Colonic mucosa (tissue), 4 donors: ENCODE results near the gene CORO7. TPM values are rescaled to one million over a fixed set of nuclear protein-coding genes. Genes with fewer than 3 reads are reported as not detected.
A peak's percentile ranks its signal among the peaks of the same experiment; 100 is the strongest.

ENCODE experiments used
- DNase-seq: peaks from one replicate; pipeline ENCODE4 v3.0.0-alpha.2; 2020
- H3K27ac ChIP-seq: fragments of 200-600 bp; one replicate; pipeline ENCODE4 v1.8.0; 2021
- H3K27me3 ChIP-seq: fragments of 200-600 bp; one replicate; pipeline ENCODE4 v1.8.0; 2021
- H3K36me3 ChIP-seq: fragments of 200-600 bp; one replicate; pipeline ENCODE4 v1.8.0; 2021
- H3K4me1 ChIP-seq: fragments of 200-600 bp; one replicate; pipeline ENCODE4 v1.8.0; 2021; ENCODE audit warnings: mild to moderate bottlenecking
- H3K4me3 ChIP-seq: fragments of 200-600 bp; one replicate; pipeline ENCODE4 v1.8.0; 2021
- H3K9ac ChIP-seq, 2 donors: one replicate each; pipeline ENCODE4 v1.7.0; 2013; ENCODE audit warnings: control low read depth in 2 of 2, low read depth in 2 of 2, low read length in 2 of 2
- H3K9me3 ChIP-seq: fragments of 200-600 bp; one replicate; pipeline ENCODE4 v1.8.0; 2021
- CTCF ChIP-seq: fragments of 200-600 bp; IDR thresholded peaks from one replicate; pipeline ENCODE4 v1.8.0; 2022; ENCODE audit warnings: antibody characterized with exemption, mild to moderate bottlenecking
- intact Hi-C: fragments of 100-400 bp; cut with DNase I; formaldehyde crosslinking; loops from one replicate; pipeline ENCODE4 v1.14.1; 2022
- total RNA-seq, 2 donors: library from RNA; stranded (reverse); fragmentation: NEBNext Ultra II Directional in 1 of 2; extraction: Animal tissue kit (Norgen Biotek cat#: 25700) in 1 of 2; gene quantifications; one replicate each; pipeline ENCODE4 v1.2.1, GENCODE V29; 2021
- donor health status: healthy.
- donor health status: DM: no; HTN: no; CAD: no.
- donor health status: DM: no; HTN: no; CAD: no.

Gene CORO7
- total RNA-seq, 2 donors from 2014 or later: 37.2 to 55.9 TPM

- DNase-seq: no peak
- Histone ChIP-seq H3K27ac (no peak overlapping the region), H3K4me3 (no peak overlapping the region), H3K27me3 (no peaks in the 10 kb centered on the region), H3K9me3 (no peaks in the 10 kb centered on the region), H3K4me1 (no peaks in the 10 kb centered on the region), H3K9ac (no peak overlapping the region), H3K36me3 (no peaks in the 10 kb centered on the region)
- no peak for TF ChIP-seq CTCF
- intact Hi-C loops: no loop called here
Observed at GRCh38 chr16:4409081-4409932, 7.1 kb downstream of the CORO7 start.

- Histone ChIP-seq H3K27ac (no peak overlapping the region), H3K9ac (no peak overlapping the region), H3K27me3 (no peaks in the 10 kb centered on the region), H3K9me3 (no peaks in the 10 kb centered on the region), H3K36me3 (no peaks in the 10 kb centered on the region), H3K4me1 (no peaks in the 10 kb centered on the region), H3K4me3 (no peak overlapping the region)
- no peak for TF ChIP-seq CTCF
- intact Hi-C loops: no loop called here
- DNase-seq: no peak
Observed at GRCh38 chr16:4408323-4408690, 8.1 kb downstream of the CORO7 start.

GRCh38 chr16:4407543-4408322 is 8.7 kb downstream of the CORO7 start:
- no peaks in the 10 kb centered on the region for H3K9me3 ChIP-seq
- H3K27ac ChIP-seq: no peak overlapping the region
- no peaks in the 10 kb centered on the region for H3K4me1 ChIP-seq
- H3K9ac ChIP-seq: no peak overlapping the region
- H3K4me3 ChIP-seq: no peak overlapping the region
- DNase-seq: no peak
- intact Hi-C loops: no loop called here
- H3K36me3 ChIP-seq: no peaks in the 10 kb centered on the region
- no peak for TF ChIP-seq CTCF
- H3K27me3 ChIP-seq: no peaks in the 10 kb centered on the region

GRCh38 chr16:4404967-4405696 is 11.3 kb downstream of the CORO7 start:
- no peak for DNase-seq
- no peak overlapping the region for H3K4me3 ChIP-seq
- no peaks in the 10 kb centered on the region for H3K9me3 ChIP-seq
- H3K4me1 ChIP-seq: peaks cover 4% of the 10 kb centered on the region
- no peak for TF ChIP-seq CTCF
- intact Hi-C loops: no loop called here
- H3K27ac ChIP-seq: no peak overlapping the region
- H3K9ac ChIP-seq: no peak overlapping the region
- H3K36me3 ChIP-seq: no peaks in the 10 kb centered on the region
- H3K27me3 ChIP-seq: no peaks in the 10 kb centered on the region

GRCh38 chr16:4404247-4404966 is 12.0 kb downstream of the CORO7 start:
- Histone ChIP-seq H3K9ac (no peak overlapping the region), H3K27me3 (no peaks in the 10 kb centered on the region), H3K9me3 (no peaks in the 10 kb centered on the region), H3K36me3 (no peaks in the 10 kb centered on the region), H3K4me1 (peaks cover 4% of the 10 kb centered on the region), H3K4me3 (no peak overlapping the region), H3K27ac (no peak overlapping the region)
- intact Hi-C loops: no loop called here
- TF ChIP-seq CTCF: peak; percentile 45
- peak; percentile 36 for DNase-seq
